ENCODE measurements around the gene ZDHHC12. TPM values are rescaled to one million over a fixed set of nuclear protein-coding genes. Genes with fewer than 3 reads are reported as not detected.

ZDHHC12 gene
- total and polyA plus RNA-seq, 2 of the 8 experiments (the other 6 are each of a cell fraction or from before 2014, with no cell fraction given), result 35.0 to 93.8 TPM

- FAIRE-seq, result no peak
These were observed 18.5 kb upstream of the ZDHHC12 start for GRCh38 chr9:128742401-128742800.

More at GRCh38 chr9:128742401-128742800, 18.5 kb upstream of the ZDHHC12 start:
- Histone ChIP-seq H3K4ac (replicated peaks; ENCODE audit: insufficient read length, low read depth, low read length) (no peak overlapping the region), H3K23me2 (ENCODE audit: low read depth, low read length) (no peaks in the 10 kb centered on the region), H2BK20ac (ENCODE audit: low read length) (no peak overlapping the region), H3K14ac (ENCODE audit: insufficient read length) (no peak overlapping the region), H3K4me2 (ENCODE audit: insufficient read depth in 1 of 2, low read depth in 2 of 2, low read length in 2 of 2) (no peak overlapping the region), H3K23ac (ENCODE audit: insufficient read length) (no peak overlapping the region), H4K20me1 (replicated peaks in 1 of 2; ENCODE audit: control insufficient read depth in 1 of 2, insufficient read depth in 2 of 2, low read length in 2 of 2) (no peaks in the 10 kb centered on the region), H2AFZ (ENCODE audit: low read length) (no peak overlapping the region), H3K79me2 (ENCODE audit: control insufficient read depth in 1 of 2, insufficient read depth in 2 of 2, low read length in 2 of 2) (no peaks in the 10 kb centered on the region), H3K36me3 (ENCODE audit: control insufficient read depth in 2 of 4, insufficient read depth in 4 of 4, low read length in 3 of 4) (peaks cover 0 to 4% (median 2%) of the 10 kb centered on the region in 4 experiments; a peak in 1 of 8 replicates), H2BK15ac (ENCODE audit: low read length) (no peak overlapping the region), H3K56ac (replicated peaks; ENCODE audit: insufficient read length, low read depth, low read length) (no peak overlapping the region), H3K9ac (replicated peaks in 1 of 4; ENCODE audit: extremely low read depth in 1 of 4, low read depth in 3 of 4, low read length in 3 of 4) (no peak overlapping the region), H3K4me1 (replicated peaks in 1 of 4; ENCODE audit: control insufficient read depth in 3 of 4, insufficient read depth in 4 of 4, low read length in 3 of 4) (no peaks in the 10 kb centered on the region), H2BK120ac (replicated peaks; ENCODE audit: low read depth, low read length) (no peak overlapping the region), H2BK5ac (ENCODE audit: low read depth, low read length) (no peak overlapping the region), H3K4me3 (ENCODE audit: extremely low read depth in 1 of 4, insufficient read depth in 2 of 4, low read depth in 3 of 4, low read length in 4 of 4) (no peak overlapping the region), H4K5ac (ENCODE audit: insufficient read length, low read depth, low read length) (no peak overlapping the region), H3K9me3 (ENCODE audit: insufficient read depth in 2 of 2, low read depth in 1 of 2, low read length in 1 of 2) (no peaks in the 10 kb centered on the region), H4K91ac (replicated peaks; ENCODE audit: insufficient read length, low read length) (no peak overlapping the region), H3K27me3 (replicated peaks in 1 of 4; ENCODE audit: control insufficient read depth in 3 of 4, extremely low read depth in 1 of 4, insufficient read depth in 3 of 4, low read length in 3 of 4) (no peaks in the 10 kb centered on the region), H3K18ac (ENCODE audit: extremely low read depth, low read length) (no peak overlapping the region), H3K27ac (ENCODE audit: low read depth, low read length) (no peak overlapping the region), H4K8ac (ENCODE audit: extremely low read depth, insufficient read depth, low read length) (no peak overlapping the region), H2BK12ac (ENCODE audit: low read depth, low read length) (no peak overlapping the region), H2AK5ac (ENCODE audit: low read depth, low read length) (no peak overlapping the region), H3K79me1 (ENCODE audit: low read depth, low read length) (no peaks in the 10 kb centered on the region)
- CTCF ChIA-PET (ENCODE audit: partially characterized antibody), result interaction anchor here (0.8 to 13.4 kb wide), 5 partner anchors 8 to 65 kb away, joined by 3 to 104 read pairs (median 10); no protein-coding TSS in a partner anchor
- WGBS, 2 experiments (ENCODE audit: extremely low coverage in 1 of 2, insufficient coverage in 1 of 2, insufficient read length in 1 of 2, insufficient replicate concordance in 2 of 2, low coverage in 1 of 2, low lambda C conversion rate in 2 of 2, missing lambda C conversion rate in 1 of 2), result 88% methylated on average over 20 of the region's 20 CpGs; no CpG with 5 or more reads in 1 of the 2 experiments
- peak in 2 of 3 experiments; percentile 14 to 34; a peak in 1 of 4 replicates for TF ChIP-seq CTCF (IDR thresholded peaks at IDR 0.05; ENCODE audit: control extremely low read depth in 1 of 3, insufficient read depth in 1 of 3, low read depth in 1 of 3, low read length in 3 of 3)
- TF ChIP-seq HDAC6 (IDR thresholded peaks at IDR 0.05; ENCODE audit: low read depth, low read length), result no peak
- POLR2A ChIA-PET (ENCODE audit: partially characterized antibody), result interaction anchor here (0.8 to 2.4 kb wide), 7 partner anchors 8 to 82 kb away, joined by 3 to 7 read pairs (median 4); partner anchors contain the start of gene ENDOG
- no peak for DNase-seq (ENCODE audit: low read depth in 1 of 2, low spot score in 2 of 2)

Measured in H1 (cell line).